ENCODE measurements around the gene EIF4ENIF1. TPM values are rescaled to one million over a fixed set of nuclear protein-coding genes. Genes with fewer than 3 reads are reported as not detected.
A peak's percentile ranks its signal among the peaks of the same experiment; 100 is the strongest.

Gene EIF4ENIF1, protein sequence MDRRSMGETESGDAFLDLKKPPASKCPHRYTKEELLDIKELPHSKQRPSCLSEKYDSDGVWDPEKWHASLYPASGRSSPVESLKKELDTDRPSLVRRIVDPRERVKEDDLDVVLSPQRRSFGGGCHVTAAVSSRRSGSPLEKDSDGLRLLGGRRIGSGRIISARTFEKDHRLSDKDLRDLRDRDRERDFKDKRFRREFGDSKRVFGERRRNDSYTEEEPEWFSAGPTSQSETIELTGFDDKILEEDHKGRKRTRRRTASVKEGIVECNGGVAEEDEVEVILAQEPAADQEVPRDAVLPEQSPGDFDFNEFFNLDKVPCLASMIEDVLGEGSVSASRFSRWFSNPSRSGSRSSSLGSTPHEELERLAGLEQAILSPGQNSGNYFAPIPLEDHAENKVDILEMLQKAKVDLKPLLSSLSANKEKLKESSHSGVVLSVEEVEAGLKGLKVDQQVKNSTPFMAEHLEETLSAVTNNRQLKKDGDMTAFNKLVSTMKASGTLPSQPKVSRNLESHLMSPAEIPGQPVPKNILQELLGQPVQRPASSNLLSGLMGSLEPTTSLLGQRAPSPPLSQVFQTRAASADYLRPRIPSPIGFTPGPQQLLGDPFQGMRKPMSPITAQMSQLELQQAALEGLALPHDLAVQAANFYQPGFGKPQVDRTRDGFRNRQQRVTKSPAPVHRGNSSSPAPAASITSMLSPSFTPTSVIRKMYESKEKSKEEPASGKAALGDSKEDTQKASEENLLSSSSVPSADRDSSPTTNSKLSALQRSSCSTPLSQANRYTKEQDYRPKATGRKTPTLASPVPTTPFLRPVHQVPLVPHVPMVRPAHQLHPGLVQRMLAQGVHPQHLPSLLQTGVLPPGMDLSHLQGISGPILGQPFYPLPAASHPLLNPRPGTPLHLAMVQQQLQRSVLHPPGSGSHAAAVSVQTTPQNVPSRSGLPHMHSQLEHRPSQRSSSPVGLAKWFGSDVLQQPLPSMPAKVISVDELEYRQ
- 12.6 and 12.7 TPM in 2 replicates for polyA plus RNA-seq
- polyA minus RNA-seq, result 25.3 and 26.4 TPM in 2 replicates

DNA sequence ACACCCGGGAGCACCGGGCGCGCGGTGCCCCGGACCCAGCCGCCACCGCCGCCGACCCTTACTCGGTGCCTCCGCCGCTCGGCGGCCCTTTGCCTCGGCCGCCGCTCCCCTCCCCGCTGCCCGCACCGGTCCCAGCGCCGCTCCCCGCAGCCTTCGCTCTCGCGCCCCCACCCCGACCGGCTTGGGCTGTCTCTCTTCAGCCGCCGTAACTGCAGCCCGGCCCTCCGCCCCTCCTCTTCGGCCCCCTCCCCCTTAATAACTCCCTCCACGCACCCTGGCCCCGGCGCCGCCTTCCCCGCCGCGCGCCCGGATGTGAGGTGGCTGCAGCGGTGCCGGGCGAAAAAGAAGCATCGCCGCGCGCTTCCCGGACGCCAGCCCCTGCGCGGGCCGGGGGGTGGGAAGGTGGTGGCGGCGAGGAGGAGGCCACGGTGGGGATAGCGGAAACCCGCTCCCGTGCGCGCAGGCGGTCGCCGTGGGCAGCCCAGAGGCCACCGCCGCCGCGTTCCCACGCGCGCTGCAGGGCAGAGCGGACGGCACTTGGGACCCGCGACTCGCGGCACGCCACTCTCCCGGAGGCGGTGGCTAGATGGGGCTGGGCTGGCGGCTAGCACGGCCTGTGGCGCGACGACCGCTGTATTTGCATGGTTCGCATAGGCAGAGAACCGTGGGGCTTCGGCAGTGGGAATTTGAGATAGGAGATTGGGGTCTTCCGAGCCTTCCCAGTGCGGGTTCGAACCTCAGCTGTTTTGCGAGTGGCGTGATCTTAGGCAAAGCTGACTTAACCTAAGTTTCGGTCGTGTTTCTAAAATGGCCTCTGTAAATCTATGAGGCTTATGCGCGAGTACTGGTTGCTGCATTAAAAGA is at the start of gene EIF4ENIF1:
Gene EIF4ENIF1, minus strand, starts transcription at position 211 of the 864 bp plus-strand sequence. CDS start 1,124 bp downstream, outside the sequence.
- Histone ChIP-seq H3K9me3 (ENCODE audit: low read length) (no peaks in the 10 kb centered on the region), H3K27ac (ENCODE audit: low read length) (peak within 1 kb of the TSS; percentile 81), H3K9me2 (ENCODE audit: insufficient read depth, low read length) (no peaks in the 10 kb centered on the region), H3K4me3 (ENCODE audit: low read length) (peak within 1 kb of the TSS; percentile 96), H3K79me2 (replicated peaks; ENCODE audit: insufficient read depth, low read length) (peaks cover 23% of the 10 kb centered on the region), H4K20me1 (ENCODE audit: insufficient read depth) (no peaks in the 10 kb centered on the region), H3K4me2 (ENCODE audit: low read length) (peak within 1 kb of the TSS; percentile 90), H2AFZ (ENCODE audit: low read depth, low read length) (peak within 1 kb of the TSS; percentile 62), H3K27me3 (ENCODE audit: insufficient read depth, low read depth, low read length) (no peaks in the 10 kb centered on the region), H3F3A (ENCODE audit: insufficient read depth, low read length, poor library complexity, severe bottlenecking) (no peaks in the 10 kb centered on the region), H3K36me3 (ENCODE audit: insufficient read depth, low read length) (no peaks in the 10 kb centered on the region), H3K9ac (ENCODE audit: low read length) (peak within 1 kb of the TSS; percentile 75)
- TF ChIP-seq RAD21 (conservative IDR thresholded peaks at IDR 0.05), result peak; percentile 7
- peak; percentile 86 for TF ChIP-seq POLR2AphosphoS5 (IDR thresholded peaks at IDR 0.05)
- peak; percentile 90 for TF ChIP-seq MXI1 (conservative IDR thresholded peaks at IDR 0.05; ENCODE audit: poor library complexity, severe bottlenecking)
- TF ChIP-seq EP300 (conservative IDR thresholded peaks at IDR 0.05; ENCODE audit: poor library complexity, severe bottlenecking), result peak; percentile 80
- TF ChIP-seq EZH2 (IDR thresholded peaks at IDR 0.05; ENCODE audit: borderline replicate concordance, insufficient read depth, low read length, poor library complexity, severe bottlenecking), result no peak
- TF ChIP-seq, protein P1, sequence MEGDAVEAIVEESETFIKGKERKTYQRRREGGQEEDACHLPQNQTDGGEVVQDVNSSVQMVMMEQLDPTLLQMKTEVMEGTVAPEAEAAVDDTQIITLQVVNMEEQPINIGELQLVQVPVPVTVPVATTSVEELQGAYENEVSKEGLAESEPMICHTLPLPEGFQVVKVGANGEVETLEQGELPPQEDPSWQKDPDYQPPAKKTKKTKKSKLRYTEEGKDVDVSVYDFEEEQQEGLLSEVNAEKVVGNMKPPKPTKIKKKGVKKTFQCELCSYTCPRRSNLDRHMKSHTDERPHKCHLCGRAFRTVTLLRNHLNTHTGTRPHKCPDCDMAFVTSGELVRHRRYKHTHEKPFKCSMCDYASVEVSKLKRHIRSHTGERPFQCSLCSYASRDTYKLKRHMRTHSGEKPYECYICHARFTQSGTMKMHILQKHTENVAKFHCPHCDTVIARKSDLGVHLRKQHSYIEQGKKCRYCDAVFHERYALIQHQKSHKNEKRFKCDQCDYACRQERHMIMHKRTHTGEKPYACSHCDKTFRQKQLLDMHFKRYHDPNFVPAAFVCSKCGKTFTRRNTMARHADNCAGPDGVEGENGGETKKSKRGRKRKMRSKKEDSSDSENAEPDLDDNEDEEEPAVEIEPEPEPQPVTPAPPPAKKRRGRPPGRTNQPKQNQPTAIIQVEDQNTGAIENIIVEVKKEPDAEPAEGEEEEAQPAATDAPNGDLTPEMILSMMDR (IDR thresholded peaks at IDR 0.05; ENCODE audit: poor library complexity, severe bottlenecking), result peak; percentile 12
- TF ChIP-seq, protein P2, sequence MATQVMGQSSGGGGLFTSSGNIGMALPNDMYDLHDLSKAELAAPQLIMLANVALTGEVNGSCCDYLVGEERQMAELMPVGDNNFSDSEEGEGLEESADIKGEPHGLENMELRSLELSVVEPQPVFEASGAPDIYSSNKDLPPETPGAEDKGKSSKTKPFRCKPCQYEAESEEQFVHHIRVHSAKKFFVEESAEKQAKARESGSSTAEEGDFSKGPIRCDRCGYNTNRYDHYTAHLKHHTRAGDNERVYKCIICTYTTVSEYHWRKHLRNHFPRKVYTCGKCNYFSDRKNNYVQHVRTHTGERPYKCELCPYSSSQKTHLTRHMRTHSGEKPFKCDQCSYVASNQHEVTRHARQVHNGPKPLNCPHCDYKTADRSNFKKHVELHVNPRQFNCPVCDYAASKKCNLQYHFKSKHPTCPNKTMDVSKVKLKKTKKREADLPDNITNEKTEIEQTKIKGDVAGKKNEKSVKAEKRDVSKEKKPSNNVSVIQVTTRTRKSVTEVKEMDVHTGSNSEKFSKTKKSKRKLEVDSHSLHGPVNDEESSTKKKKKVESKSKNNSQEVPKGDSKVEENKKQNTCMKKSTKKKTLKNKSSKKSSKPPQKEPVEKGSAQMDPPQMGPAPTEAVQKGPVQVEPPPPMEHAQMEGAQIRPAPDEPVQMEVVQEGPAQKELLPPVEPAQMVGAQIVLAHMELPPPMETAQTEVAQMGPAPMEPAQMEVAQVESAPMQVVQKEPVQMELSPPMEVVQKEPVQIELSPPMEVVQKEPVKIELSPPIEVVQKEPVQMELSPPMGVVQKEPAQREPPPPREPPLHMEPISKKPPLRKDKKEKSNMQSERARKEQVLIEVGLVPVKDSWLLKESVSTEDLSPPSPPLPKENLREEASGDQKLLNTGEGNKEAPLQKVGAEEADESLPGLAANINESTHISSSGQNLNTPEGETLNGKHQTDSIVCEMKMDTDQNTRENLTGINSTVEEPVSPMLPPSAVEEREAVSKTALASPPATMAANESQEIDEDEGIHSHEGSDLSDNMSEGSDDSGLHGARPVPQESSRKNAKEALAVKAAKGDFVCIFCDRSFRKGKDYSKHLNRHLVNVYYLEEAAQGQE (IDR thresholded peaks at IDR 0.05; ENCODE audit: borderline replicate concordance), result no peak
- peak; percentile 49 for TF ChIP-seq SMC3 (conservative IDR thresholded peaks at IDR 0.05; ENCODE audit: poor library complexity)

Data from neural cell (in vitro differentiated cells).